ENCODE data around the gene PPARA.
A peak's percentile ranks its signal among the peaks of the same experiment; 100 is the strongest.

The PPARA gene

GRCh38 chr22:46143491-46144147 lies 6.7 kb upstream of the PPARA start:
- DNase-seq (ENCODE audit: low read depth in 2 of 2): no peak

GRCh38 chr22:46145361-46145851 lies 4.9 kb upstream of the PPARA start:
- no peak for DNase-seq (ENCODE audit: low read depth in 2 of 2)

- DNase-seq (ENCODE audit: low read depth in 2 of 2): no peak
Measured at GRCh38 chr22:46145896-46146295, 4.4 kb upstream of the PPARA start.

- DNase-seq (ENCODE audit: low read depth in 2 of 2): no peak
Measured at GRCh38 chr22:46146329-46146728, 4.0 kb upstream of the PPARA start.

GRCh38 chr22:46147061-46147460 lies 3.3 kb upstream of the PPARA start:
- DNase-seq (ENCODE audit: low read depth in 2 of 2): no peak

- no peak for DNase-seq (ENCODE audit: low read depth in 2 of 2)
Measured at GRCh38 chr22:46147471-46148267, 2.7 kb upstream of the PPARA start.

GRCh38 chr22:46148336-46148735 lies 2.0 kb upstream of the PPARA start:
- no peak for DNase-seq (ENCODE audit: low read depth in 2 of 2)

GRCh38 chr22:46148816-46149511 lies 1.4 kb upstream of the PPARA start:
- no peak for DNase-seq (ENCODE audit: low read depth in 2 of 2)

GRCh38 chr22:46149512-46150033 lies 753 bp upstream of the PPARA start:
- DNase-seq (ENCODE audit: low read depth in 2 of 2): no peak

- DNase-seq (ENCODE audit: low read depth in 2 of 2): no peak
Measured at GRCh38 chr22:46150655-46151477, 540 bp downstream of the PPARA start.

GRCh38 chr22:46153930-46154329 lies 3.6 kb downstream of the PPARA start:
- no peak for DNase-seq (ENCODE audit: low read depth in 2 of 2)

- no peak for DNase-seq (ENCODE audit: low read depth in 2 of 2)
Measured at GRCh38 chr22:46156031-46156430, 5.7 kb downstream of the PPARA start.

GRCh38 chr22:46158283-46158682 lies 8.0 kb downstream of the PPARA start:
- DNase-seq (ENCODE audit: low read depth in 2 of 2): no peak

GRCh38 chr22:46159212-46159611 lies 8.9 kb downstream of the PPARA start:
- DNase-seq (ENCODE audit: low read depth in 2 of 2): no peak

GRCh38 chr22:46159777-46160176 lies 9.5 kb downstream of the PPARA start:
- no peak for DNase-seq (ENCODE audit: low read depth in 2 of 2)

- DNase-seq (ENCODE audit: low read depth in 2 of 2): no peak
Measured at GRCh38 chr22:46162285-46162684, 12.0 kb downstream of the PPARA start.

- no peak for DNase-seq (ENCODE audit: low read depth in 2 of 2)
Measured at GRCh38 chr22:46162771-46163556, 12.6 kb downstream of the PPARA start.

- no peak for DNase-seq (ENCODE audit: low read depth in 2 of 2)
Measured at GRCh38 chr22:46163557-46163888, 13.2 kb downstream of the PPARA start.

- peak in 1 of 2 experiments; percentile 9 for DNase-seq (ENCODE audit: low read depth in 2 of 2)
Measured at GRCh38 chr22:46165977-46166376, 15.7 kb downstream of the PPARA start.

- DNase-seq (ENCODE audit: low read depth in 2 of 2): no peak
Measured at GRCh38 chr22:46169628-46170027, 19.3 kb downstream of the PPARA start.

- peak; percentile 60 for DNase-seq (ENCODE audit: low read depth in 2 of 2)
Measured at GRCh38 chr22:46171940-46172339, 21.6 kb downstream of the PPARA start.

Measured in fibroblast of skin of left quadriceps (primary cell).